ENCODE data around the gene NCF4.

DNA sequence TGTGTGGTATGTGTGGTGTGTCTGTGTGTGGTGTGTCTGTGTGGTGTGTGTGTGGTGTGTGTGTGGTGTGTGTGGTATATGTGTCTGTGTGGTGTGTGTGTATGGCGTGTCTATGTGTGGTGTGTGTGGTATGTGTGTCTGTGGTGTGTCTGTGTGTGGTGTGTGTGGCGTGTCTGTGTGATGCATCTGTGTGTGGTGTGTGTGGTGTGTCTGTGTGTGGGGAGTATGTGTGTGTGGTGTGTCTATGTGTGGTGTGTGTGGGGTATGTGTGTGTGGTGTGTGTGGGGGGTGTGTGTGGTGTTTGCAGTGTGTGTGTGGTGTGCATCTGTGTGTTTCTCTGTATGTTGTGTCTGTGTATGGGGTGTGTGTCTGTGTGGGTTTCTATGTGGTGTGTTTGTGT, 36.2 kb upstream of the NCF4 start:
- TF ChIP-seq, protein P1, sequence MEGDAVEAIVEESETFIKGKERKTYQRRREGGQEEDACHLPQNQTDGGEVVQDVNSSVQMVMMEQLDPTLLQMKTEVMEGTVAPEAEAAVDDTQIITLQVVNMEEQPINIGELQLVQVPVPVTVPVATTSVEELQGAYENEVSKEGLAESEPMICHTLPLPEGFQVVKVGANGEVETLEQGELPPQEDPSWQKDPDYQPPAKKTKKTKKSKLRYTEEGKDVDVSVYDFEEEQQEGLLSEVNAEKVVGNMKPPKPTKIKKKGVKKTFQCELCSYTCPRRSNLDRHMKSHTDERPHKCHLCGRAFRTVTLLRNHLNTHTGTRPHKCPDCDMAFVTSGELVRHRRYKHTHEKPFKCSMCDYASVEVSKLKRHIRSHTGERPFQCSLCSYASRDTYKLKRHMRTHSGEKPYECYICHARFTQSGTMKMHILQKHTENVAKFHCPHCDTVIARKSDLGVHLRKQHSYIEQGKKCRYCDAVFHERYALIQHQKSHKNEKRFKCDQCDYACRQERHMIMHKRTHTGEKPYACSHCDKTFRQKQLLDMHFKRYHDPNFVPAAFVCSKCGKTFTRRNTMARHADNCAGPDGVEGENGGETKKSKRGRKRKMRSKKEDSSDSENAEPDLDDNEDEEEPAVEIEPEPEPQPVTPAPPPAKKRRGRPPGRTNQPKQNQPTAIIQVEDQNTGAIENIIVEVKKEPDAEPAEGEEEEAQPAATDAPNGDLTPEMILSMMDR (tag by site-specific recombination; IDR thresholded peaks at IDR 0.05), result no peak
- TF ChIP-seq, protein P2, sequence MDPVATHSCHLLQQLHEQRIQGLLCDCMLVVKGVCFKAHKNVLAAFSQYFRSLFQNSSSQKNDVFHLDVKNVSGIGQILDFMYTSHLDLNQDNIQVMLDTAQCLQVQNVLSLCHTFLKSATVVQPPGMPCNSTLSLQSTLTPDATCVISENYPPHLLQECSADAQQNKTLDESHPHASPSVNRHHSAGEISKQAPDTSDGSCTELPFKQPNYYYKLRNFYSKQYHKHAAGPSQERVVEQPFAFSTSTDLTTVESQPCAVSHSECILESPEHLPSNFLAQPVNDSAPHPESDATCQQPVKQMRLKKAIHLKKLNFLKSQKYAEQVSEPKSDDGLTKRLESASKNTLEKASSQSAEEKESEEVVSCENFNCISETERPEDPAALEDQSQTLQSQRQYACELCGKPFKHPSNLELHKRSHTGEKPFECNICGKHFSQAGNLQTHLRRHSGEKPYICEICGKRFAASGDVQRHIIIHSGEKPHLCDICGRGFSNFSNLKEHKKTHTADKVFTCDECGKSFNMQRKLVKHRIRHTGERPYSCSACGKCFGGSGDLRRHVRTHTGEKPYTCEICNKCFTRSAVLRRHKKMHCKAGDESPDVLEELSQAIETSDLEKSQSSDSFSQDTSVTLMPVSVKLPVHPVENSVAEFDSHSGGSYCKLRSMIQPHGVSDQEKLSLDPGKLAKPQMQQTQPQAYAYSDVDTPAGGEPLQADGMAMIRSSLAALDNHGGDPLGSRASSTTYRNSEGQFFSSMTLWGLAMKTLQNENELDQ (tag by site-specific recombination; IDR thresholded peaks at IDR 0.05; ENCODE audit: low read depth), result no peak
- TF ChIP-seq YY1 (tag by site-specific recombination; IDR thresholded peaks at IDR 0.05) (no peak), ZBTB1 (tag by site-specific recombination; IDR thresholded peaks at IDR 0.05) (no peak), ZNF274 (IDR thresholded peaks at IDR 0.05; ENCODE audit: low read length) (no peak), ZNF274 (tag by site-specific recombination; IDR thresholded peaks at IDR 0.05; ENCODE audit: borderline replicate concordance) (no peak; the same call in 1 of the 2 replicates), ZNF560 (tag by site-specific recombination; IDR thresholded peaks at IDR 0.05; ENCODE audit: borderline replicate concordance) (no peak), ZNF785 (tag by site-specific recombination; IDR thresholded peaks at IDR 0.05) (no peak), ZNF747 (tag by site-specific recombination; IDR thresholded peaks at IDR 0.05) (no peak), ZNF133 (tag by site-specific recombination; IDR thresholded peaks at IDR 0.05) (no peak), ZNF530 (tag by site-specific recombination; IDR thresholded peaks at IDR 0.05; ENCODE audit: low read depth) (no peak), ZXDB (tag by site-specific recombination; IDR thresholded peaks at IDR 0.05) (no peak)
- TF ChIP-seq, protein P3, sequence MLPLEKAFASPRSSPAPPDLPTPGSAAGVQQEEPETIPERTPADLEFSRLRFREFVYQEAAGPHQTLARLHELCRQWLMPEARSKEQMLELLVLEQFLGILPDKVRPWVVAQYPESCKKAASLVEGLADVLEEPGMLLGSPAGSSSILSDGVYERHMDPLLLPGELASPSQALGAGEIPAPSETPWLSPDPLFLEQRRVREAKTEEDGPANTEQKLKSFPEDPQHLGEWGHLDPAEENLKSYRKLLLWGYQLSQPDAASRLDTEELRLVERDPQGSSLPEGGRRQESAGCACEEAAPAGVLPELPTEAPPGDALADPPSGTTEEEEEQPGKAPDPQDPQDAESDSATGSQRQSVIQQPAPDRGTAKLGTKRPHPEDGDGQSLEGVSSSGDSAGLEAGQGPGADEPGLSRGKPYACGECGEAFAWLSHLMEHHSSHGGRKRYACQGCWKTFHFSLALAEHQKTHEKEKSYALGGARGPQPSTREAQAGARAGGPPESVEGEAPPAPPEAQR (tag by site-specific recombination; IDR thresholded peaks at IDR 0.05), result no peak

All from HEK293 (cell line).